GM18873 (cell line): ENCODE results near the gene NARS2.
A peak's percentile ranks its signal among the peaks of the same experiment; 100 is the strongest.
"Not testable (repeated sequence)": the region's sequence is repeated elsewhere in the genome, so short reads cannot be mapped to it uniquely, and the experiment has no call there.

Source experiments
- ATAC-seq: cut with Tn5 transposase; IDR thresholded peaks from one replicate; pipeline ENCODE4 v1.9.1; 2021; ENCODE audit warnings: mild to moderate bottlenecking, moderate library complexity, moderate number of reproducible peaks; ENCODE audit not compliant: unreplicated experiment, low FRiP score

NARS2 gene

DNA sequence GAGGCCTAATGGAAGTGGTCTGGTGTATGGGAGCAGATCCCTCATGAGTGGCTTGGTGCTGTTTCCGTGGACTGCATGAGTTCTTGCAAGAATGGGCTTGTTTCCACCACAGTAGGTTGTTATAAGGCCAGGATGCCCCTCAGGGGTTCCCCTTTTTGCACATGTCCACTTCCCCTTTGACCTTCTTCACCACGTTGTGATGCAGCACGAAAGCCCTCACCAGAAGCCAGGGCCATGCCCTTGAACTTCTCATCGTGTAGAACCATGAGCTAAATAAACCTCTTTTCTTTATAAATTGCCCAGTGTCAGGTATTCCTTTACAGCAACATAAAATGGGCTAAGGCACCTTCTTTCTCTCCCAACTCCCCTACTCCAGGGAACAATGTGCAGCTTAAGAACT lies 2.8 kb upstream of the NARS2 start:
- no peak for ATAC-seq

DNA sequence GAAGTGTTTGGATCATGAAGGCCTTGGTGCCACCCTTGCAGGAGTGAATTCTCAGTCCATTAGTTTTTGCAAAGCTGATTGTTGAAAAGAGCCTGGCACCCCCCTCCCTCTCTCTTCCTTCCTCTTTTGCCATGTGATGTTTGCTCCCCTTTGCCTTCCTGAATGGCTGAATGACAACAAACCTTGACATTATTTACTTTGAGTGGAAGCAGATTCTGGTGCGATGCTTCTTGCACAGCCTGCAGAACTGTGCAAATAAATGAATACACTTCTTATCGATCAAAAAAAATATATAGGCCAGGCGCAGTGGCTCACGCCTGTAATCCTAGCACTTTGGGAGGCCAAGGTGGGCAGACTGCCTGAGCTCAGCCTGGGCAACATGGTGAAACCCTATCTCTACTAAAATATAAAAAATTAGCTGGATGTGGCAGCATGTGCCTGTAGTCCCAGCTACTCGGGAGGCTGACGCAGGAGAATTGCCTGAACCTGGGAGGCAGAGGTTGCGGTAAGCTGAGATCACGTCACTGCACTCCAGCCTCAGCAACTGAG lies 2.0 kb upstream of the NARS2 start:
- no peak for ATAC-seq

DNA sequence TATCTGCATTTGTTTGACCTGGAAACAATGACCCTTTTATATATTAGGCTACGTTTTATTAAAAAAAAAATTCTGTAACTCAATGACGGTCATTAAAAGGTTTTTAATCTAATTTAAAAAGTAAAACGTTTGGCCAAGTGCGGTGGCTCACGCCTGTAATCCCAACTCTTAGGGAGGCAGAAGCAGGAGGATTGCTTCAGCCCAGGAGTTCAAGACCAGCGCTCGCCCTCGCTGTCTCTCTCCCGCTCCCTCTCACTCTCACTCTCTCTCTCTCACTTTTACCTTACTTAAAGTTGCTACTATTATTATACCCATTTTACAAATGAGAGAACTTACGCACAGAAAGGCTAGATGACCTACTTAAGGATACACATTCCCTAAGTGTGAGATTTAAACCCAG lies 814 bp upstream of the NARS2 start:
- ATAC-seq: no peak

DNA sequence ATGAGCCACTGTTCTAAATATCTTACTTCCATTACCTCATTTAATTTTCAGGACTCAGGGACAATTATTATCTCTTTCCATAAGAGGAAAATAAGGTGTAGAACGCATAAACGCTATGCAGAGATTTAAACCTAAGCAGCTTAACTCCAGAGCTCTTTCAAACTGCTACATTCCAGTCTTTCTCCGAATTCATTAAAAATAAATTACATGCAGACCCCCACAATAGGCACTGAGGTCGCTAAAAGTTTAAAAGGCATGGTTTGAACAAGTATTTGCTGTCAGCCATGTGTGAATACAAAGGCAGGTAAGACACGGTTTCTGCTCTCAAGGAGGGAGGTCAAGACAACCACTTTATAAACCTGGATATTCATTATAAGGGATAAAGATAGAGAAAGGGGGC lies 983 bp downstream of the NARS2 start:
- no peak for ATAC-seq

DNA sequence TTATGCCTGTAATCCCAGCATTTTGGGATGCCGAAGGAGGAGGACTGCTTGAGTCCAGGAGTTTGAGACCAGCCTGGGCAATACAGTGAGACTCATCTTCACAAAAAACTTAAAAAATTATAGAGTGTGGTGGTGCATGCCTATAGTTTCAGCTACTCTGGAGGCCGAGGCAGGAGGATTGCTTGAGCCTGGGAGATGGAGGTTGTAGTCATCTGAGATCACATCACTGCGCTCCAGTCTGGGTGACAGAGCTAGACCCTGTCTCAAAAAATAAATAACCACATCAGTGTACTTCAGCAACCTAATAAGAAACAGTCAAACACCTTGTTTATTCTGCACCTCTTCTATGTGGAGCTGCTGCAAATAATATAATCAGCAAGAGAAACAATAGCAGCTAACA lies 1.4 kb downstream of the NARS2 start:
- no peak for ATAC-seq

DNA sequence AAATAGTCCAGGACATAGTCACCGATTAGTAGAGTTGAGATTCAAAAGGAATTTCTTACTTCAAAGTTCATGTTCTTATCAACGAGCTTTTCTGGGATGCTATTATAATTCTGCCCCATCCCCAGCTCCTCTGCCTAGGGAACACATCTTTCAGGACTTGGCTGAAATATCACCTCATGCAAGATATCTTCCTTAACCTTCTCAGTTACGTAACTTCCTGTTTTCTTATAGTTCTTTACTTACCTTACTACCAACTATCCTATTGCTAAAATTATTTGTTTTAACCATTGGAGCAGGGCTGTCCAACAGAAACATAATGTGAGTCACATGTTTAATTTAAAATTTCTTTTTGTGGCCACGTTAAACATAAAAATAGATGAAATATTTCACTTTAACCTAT lies 2.3 kb downstream of the NARS2 start:
- no peak for ATAC-seq

DNA sequence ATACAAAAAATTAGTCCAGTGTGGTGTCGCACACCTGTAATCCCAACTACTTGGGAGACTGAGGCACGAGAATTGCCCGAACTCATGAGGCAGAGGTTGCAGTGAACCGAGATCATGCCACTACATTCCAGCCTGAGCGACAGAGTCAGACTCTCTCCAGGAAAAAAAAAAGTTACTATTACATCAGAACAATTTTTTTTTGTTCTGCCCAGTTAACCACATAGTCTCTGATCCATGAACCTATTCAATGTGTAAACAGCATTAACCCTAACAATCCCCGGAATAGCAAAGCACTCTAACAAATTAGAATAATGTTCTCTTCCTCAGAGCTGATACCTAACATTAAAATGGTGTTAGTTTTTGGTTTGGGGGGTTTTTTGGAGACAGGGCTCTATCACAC lies 4.6 kb downstream of the NARS2 start:
- no peak for ATAC-seq

DNA sequence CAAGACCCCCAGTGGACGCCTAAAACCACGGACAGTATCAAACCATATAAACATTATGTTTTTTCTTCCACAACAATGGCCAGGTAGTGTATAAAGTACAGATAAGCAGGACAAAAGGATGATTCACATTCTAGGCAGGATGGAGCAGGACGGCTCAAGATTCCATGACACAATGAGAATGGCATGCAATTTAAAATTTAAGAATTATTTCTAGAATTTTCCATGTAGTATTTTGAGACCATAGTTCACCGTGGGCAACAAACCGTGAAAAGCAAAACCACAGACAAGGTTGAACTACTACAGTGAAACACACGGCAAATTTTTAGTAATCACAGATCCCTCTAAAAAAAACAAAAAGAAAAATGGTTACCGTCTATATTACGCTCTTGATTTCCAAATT lies 7.5 kb downstream of the NARS2 start:
- no peak for ATAC-seq

DNA sequence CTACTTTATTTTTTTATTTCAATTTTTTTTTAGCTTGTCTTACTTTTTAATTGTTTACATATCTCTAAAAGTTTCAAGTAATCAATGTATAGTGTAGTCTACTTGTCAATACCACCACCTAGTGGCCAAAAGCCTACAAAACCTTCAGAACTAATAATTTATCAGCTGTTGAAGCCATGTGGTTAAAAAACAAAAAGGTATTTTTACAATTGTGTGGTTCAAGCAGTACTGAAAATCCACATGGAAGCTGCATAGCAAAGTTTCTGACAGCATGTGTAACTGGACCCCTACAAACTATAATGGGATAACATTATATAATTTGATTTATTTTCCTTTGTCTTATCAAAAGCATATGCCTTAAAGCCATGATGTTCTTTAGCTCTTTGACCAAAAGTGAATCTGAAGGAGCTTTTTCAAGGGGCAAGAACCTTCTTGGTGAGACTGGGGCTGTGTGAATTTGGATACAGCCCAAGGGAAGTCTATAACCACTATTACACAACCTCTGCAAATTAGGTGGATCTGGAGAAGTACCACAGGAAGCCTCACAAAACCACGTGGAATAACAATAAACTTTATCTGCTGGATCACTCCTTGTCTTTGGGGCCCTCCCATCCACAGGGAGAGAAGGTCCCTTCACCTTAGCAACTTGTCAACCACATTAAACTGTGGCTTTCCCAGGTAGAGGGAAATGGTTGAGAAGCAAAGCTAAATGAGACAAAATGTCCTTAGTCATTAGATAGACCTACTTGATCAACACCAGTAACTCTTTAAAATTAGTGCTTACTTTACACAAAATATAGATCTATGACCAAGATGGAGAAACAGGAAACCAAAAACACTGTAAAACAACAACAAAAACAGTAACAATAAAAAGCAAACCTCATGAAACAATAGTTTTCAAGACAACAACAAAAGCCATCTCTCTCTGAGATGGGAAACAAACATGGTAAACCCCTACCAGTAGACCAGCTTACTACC lies 9.9 kb downstream of the NARS2 start:
- ATAC-seq: no peak

DNA sequence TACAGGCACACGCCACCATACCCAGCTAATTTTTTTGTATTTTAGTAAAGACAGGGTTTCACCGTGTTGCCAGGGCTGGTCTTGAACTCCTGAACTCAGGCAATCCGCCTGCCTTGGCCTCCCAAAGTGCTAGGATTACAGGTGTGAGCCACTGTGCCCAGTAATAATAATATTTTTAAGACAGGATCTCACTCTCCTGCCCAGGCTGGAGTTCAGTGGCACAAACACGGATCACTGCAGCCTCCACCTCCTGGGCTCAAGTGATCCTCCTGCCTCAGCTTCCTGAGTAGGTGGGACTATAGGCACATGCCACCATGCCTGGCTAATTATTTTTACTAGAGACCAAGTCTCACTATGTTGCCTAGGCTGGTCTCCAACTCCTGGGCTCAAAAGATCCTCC lies 10.6 kb downstream of the NARS2 start:
- not testable (repeated sequence) for ATAC-seq

DNA sequence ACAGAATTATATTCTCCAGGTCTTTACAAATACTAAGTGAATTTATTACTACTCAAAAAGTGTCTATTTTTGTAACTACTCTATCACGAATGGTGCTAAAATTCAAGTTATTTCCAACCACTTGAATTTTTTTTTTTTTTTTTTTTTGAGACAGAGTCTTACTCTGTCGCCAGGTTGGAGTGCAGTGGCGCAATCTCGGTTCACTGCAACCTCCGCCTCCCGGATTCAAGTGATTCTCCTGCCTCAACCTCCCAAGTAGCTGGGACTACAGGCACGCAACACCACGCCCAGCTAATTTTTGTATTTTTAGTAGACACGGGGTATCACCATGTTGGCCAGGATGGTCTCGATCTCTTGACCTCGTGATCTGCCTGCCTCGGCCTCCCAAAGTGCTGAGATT lies 11.6 kb downstream of the NARS2 start:
- ATAC-seq: not testable (repeated sequence)

DNA sequence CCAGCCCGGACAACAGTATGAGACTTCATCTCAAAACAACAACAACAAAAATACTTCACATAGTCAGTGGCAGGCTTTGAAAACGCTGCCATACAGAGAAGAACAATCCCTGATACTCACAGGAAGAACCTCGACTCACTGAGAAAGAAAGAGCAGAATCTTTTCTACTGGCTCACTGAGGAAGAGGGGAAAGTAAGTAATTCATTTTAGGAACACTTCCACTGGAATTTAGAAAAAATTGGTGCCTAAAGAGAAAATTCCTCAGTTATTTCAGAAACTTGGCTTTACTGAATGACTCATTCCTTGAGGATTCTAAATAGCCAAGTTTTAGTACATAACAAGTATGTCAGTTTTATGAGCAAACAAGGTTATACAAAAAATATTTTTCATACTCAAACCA lies 12.3 kb downstream of the NARS2 start:
- no peak for ATAC-seq

DNA sequence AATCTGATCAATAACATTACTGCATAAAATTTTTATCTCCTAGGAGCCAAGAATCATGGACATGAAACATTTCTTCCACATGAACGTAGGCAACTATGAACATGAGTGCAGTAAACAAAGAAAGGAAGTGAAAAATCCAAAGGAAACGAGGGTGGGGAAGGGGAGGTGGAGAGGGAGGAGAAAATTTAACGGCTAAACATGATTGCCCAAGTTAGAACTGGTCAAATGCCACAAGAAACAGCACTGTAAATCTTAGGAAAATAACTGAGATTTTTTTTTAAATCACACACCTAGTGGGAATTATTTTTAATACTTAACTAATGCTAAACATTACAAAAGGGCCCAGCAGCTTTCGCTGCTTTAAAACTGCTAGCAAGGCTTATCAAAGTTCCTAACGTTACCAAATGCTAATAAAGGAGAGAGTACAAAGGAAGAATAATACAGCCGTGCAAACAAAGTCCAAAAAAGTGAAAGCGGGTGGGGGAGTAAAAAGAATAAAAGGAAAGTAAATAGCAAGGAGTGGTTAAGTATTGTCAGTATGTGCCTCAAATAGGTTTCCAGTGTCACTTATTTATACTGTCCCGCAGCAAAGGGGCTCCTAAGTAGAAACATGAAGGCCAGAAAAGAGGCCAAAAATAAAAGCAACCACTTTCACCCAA lies 13.7 kb downstream of the NARS2 start:
- no peak for ATAC-seq

DNA sequence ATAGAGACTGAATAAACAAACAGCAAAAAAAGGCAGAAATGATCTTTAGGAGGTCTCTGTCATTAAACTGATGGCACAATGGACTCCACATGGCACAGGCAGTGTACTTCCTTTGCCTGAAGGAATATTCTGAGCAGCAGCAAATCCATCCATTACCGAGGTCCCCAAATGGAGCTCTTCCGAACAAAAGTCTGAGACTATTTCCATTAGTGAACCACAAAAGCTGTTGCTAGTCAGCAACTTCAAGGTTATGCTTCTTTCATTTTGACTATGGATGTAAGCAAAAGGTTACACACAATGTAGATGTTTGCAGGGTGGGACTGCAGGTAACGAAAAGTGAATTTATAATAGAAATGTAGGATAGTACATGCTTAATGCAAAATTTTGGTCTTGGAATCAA lies 14.5 kb downstream of the NARS2 start:
- peak; percentile 53 for ATAC-seq

DNA sequence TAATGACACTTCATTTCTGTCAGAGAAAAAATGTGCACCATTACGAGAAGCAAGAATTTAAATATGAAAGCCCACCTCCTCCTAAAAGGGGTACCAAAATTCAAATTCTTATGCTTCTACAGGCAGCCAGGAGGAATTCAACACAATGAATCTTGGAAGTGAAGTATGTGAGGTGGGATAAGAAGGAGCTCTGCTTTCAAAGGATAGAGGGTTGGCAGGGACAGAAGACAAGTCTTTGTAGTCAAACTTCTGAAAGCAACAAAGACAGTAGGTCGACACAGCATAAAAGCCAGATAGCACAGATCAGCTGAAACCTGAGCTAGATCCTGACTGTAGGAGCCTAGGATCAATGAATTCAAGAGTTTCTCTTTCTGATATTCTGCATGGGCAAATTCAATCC lies 17.4 kb downstream of the NARS2 start:
- ATAC-seq: no peak

DNA sequence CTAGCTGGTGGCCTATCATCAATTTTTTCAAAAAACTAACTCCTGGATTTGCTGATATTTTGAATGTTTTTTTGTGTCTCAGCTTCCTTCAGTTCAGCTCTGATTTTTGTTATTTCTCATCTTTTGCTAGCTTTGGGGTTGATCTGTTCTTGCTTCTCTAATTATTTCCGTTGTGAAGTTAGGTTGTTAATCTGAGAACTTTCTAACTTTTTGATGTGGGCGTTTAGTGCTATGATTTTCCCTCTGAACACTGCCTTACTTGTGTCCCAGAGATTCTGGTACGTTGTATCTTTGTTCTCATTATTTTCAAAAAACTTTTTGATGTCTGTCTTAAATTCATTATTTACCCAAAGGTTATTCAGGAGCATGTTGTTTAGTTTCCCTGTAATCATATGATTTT lies 19.1 kb downstream of the NARS2 start:
- ATAC-seq: no peak

DNA sequence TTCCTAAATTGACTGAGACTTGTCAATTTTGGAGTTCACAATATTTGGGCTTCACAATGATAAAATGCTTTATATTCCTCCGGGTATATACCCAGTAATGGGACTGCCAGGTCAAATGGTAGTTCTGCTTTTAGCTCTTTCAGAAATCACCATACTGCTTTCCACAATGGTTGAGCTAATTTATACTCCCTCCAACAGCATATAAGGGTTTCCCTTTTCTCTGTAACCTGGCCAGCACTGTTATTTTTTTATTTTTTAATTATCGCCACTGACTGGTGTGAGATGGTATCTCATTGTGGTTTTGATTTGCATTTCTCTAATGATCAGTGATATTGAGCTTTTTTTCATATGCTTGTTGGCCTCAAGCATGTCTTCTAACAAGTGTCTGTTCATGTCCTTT lies 21.8 kb downstream of the NARS2 start:
- ATAC-seq: no peak

DNA sequence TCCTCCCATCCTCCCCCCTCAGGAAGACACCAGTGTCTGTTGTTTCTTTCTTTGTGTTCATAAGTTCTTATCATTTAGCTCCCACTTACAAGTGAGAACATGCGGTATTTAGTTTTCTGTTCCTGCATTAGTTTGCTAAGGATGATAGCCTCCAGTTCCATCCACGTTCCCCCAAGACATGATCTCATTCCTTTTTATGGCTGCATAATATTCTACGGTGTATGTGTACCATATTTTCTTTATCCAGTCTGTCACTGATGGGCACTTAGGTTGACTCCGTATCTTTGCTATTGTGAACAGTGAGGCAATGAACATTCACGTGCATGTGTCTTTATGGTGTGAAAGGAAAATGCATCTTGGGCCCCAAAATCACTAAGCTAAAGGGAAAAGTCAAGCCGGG lies 22.5 kb downstream of the NARS2 start:
- not testable (repeated sequence) for ATAC-seq

DNA sequence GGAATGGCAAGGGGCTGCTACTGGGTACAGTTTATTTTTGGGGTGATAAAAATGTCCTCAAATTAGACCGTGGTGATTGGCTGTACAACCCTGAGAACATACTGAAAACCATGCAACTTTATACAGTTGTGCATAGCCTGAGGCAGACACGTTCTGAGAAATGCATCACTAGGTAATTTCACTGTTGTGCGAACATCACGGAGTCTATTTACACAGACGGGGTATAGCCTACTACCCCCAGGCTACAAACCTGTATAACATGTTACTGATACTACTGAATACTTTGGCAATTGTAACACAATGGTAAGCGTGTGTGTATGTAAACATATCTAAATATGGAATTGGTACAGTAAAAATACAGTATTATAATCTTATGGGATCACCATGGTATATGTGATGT lies 23.6 kb downstream of the NARS2 start:
- no peak for ATAC-seq

DNA sequence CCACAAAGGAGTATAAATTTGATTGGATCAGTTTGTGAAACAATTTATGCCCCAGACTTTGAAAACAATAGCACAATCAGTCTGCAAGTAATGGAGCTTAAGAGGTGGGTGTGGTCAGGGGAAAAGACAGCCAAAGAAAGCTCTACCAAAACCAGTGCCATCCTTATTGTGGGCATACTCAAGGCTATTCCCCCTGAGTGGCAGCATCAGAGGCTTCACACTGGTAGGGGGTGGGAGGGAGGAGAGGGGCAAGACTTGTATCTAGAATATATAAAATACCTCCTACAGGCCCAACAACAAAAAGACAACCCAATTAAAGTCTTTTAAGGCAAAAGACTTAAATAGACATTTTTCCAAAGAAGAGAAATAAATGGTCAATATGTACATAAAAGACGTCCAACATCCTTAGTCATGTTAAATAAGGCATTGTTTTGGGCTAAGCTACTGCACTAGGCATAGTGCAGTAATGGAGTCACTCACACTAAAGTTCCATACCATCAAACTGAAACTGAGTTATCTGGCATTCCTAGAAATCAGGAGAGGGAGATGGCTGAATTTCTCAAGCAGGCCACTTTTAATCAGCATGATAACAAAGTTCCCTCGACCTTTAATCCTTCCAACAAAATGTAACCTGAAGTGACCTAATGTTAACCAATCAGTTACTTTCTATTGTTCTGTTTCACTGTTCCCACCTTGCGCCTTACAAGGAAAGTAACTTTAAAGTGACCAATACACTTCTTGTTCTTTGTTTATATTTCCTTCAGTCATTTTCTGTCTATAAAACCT lies 24.8 kb downstream of the NARS2 start:
- ATAC-seq: no peak
